ENCODE data around the gene TGFBR3.

Gene TGFBR3

DNA sequence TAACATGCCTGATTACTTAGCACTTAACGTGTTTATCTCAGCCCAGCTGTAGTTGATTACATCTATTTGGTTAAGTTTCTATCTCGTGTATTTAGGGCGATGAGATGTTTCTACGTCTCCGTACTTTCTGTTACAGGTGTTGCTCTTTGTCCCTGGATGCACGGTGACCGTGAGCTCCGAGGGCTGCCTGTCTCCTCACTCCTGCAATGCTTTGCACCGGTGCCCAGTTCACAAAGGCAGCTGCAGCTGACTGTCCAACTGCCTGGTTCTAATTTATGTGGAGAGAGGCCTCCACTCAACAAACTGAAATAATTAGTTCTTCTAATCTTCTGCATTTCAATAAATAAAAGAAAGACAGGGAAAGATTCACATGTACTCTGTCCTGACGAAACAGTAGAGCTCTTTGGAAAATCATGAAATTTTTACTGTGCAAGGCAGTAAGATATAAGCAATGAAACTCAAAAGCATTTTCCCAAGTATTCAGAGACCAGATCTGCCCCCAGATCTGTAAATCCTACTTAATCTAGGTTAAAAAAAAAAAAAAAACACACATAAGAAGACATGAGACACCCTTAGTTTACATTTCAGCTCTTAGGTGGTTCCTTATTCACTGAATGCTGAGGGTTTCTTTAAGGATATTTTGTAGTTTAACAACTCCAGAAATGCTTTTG is 108.2 kb downstream of the TGFBR3 start:
- no peak for DNase-seq (ENCODE audit: low read depth)

DNA sequence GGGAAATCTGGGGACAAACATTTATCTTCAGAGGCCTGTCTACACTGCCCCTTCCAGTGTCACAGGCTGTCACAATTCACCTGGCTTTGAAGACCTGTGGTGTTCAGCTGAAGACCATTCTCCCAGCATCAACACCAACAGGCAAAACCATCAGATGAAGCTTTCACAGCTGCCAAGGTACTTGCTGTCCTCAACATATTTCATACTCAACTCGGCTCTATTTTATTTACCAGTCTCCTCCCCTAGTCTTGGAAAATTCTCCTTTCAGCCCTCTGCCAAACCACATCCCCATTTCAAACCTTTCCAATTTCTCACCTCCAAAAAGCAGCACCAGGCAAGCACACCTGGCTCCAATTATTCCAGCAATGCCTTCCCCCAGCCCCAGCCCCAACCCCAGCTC is 108.8 kb downstream of the TGFBR3 start:
- DNase-seq (ENCODE audit: low read depth) = no peak

DNA sequence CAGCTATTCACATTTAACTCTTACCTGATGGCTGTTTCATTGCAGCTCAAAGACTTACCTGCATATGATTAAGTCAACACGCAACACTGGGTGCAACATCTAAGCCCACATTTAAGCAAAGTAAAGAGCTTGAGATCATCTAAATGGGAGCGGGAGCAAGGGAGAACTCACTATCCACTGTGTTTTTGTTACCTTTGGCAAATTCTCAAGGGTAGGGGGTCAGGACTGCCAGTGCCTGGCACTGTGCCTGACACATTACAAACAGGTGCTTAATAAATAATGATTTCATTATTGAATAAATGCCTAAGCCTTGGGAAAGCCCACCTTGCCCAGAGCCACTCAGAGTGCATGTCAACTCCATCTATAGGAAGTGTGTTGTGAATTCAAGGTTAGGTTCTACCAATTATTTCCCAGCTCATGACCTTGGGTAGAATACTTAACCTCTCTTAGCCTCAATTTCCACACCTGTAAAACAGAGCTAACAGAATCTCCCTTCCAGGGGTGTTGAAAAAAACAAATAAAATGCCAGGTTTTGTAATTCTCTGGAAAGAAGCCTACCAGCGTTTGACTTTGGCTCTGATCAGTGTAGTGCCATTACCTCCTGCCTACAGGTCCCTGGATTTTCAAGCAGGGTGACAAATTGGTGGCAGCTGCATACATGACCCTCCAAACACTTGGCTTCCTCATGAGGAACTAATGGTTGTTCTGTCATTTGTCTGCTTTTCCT is 109.7 kb downstream of the TGFBR3 start:
- DNase-seq (ENCODE audit: low read depth) = no peak

DNA sequence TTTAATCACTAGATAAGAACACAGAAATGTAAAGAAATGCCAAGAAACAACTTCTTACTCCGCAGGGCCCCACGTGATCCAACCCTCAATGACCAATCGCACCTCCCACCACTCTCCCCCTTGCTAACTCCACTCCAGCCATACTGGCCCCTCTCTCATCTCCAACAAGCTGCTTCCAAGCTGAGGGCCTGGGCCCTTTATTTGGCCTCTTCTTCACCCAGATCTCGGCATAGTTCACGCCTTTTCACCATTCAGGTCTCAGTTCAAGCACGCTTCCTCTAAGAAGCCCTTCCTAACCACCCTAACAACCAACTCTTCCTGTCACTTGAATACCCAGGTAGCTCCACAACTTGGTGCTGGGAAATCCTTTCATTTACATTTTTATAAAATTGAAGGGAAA is 110.7 kb downstream of the TGFBR3 start:
- DNase-seq (ENCODE audit: low read depth) = no peak

DNA sequence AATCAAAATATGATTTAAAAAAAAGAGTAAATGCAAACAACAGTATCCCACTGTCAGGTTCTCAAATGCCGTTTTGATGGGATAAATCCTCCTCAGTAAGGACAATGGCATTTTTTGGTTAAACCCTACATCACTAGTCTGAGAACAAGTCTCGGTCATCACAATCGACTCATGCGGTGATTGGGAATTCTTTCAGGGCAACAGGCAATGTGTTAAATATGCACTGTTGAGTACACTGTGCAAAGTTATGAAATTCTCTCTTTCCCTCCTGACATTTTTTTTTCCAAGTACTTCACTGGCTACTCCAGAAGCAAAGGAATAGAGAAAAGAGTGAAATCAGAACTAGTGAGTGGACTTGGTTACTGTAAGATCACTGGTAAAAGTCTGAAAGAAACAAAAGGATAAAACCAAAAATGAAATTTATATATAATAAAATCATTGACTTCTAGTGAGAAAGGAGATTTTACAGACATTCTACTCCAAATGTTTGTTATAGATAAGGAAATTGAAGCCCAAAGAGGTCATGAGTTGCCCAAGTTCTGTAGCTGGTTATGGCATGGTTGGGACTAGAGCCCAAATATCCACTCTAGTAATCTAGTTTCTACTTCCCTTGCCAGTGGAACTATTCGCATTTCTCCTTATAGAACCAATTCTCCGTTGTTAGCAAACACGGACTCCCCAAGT is 111.3 kb downstream of the TGFBR3 start:
- no peak for DNase-seq (ENCODE audit: low read depth)

DNA sequence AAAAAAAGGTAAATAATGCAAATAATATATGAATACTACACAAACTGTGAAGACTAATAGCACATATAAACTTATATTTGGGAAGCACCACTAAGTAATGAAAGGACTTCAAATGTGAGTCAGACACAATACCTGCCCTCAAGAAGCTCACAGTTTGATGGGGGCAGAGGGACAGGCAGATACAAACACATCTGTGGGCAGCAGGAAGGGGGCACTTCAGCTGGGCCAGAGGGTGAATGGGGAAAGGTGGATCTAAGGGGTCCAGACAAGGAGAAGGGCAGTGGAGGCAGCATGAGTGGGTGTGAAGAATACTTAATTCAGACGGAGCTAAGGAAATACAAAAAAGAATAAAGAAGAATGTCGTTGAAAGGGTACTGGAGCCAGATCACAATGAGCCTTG is 114.2 kb downstream of the TGFBR3 start:
- no peak for DNase-seq (ENCODE audit: low read depth)

DNA sequence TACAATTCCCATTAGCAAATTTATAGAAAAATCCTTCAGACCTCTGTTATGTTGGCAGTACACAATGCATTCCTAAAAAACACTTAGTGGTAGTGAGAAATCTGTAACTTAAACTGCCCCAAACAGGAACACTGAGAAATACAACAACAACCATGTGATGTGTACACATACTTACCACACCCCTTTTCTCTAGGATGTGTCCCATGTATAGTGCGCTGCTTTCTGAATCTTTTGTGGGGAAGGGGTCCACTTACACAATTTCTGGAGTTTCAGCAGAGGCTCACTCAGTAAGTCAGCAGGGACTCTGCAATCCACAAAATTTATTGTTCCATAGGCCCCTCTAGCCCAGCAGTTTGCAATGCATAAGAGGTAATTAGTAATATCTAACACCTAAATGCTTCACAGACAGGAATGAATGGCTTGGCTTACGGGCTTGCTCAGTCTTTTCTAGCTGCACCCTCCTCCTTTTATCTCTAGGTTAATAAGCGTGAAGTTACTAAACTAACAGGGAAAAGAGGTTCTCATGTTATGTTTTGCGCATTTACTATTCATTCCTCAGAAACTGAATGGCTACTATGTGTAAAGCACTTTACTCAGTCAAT is 115.2 kb downstream of the TGFBR3 start:
- DNase-seq (ENCODE audit: low read depth) = no peak

DNA sequence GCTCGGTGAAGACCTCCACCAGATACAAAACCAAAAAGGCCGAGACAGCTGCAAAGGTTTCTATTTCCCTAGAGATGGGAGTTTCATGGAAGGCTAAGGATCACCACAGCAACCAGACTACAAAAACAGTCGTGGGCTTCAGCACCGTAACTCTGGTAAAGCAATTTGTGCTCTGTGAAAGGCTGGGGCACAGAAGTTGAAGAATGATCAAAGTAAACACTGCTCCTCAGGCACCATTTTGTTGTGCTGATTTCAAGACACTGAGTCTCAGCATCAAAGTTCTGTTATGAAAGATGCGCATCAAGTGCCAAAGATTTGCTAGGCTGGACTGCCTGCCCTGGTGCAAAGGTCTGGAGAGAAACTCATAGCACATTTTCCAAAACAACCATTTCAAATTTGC is 116.2 kb downstream of the TGFBR3 start:
- DNase-seq (ENCODE audit: low read depth) = no peak

DNA sequence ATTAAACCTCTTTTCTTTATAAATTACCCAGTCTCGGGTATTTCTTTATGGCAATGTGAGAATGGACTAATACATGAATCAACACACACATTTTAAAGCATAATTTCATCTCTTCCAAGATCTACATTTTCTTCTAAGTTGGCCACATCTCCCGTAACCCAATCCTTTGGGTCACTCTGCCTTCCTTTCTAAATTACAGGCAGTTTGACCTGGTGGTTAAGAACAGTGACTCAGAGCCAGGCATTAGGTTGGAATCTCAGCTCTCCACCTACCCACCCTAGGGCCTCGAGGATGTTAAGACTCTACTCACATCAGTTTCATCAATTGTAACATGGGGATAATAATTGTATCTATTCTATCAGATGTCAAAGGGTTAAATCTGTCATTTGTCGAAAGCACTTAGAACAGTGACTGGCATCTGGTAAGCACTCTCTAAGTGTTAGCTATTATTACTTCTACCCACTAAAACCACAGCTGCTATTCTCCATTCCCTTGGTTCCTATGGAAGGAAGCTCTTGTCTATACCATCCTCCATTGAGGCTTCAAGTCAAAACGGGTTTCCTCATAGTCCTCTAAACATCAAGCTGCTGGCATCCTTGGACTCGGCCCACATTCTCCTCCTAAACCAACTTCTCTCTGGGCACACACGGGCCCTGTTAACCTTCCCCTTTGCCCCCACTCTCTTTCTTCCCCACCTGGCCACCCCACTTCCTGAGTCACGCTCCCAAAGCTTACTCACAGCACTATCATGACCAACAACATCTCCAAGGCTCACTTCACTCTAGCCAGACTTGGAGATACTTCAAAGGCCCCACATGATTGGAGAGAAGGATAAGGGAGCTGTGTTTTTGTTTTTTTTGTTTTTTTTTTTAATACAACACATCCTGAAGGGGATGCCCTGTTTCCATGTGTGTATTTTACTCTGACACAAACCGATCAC is 116.9 kb downstream of the TGFBR3 start:
- DNase-seq (ENCODE audit: low read depth) = no peak

DNA sequence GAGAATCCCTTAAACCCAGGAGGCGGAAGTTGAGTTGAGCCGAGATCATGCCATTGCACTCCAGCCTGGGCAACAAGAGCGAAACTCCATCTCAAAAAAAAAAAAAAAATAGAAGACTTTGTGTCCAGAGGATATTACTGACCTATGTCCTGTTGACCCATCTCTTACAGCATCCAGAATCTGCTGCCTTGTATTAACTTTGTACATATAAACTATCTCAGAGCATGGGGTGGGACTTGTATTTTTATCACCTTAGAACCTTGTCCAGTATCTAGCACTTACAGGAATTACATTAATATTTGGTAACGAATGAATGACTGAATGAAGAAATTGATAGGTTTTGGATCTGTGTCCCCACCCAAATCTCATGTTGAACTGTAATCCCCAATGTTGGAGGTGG is 117.8 kb downstream of the TGFBR3 start:
- no peak for DNase-seq (ENCODE audit: low read depth)

DNA sequence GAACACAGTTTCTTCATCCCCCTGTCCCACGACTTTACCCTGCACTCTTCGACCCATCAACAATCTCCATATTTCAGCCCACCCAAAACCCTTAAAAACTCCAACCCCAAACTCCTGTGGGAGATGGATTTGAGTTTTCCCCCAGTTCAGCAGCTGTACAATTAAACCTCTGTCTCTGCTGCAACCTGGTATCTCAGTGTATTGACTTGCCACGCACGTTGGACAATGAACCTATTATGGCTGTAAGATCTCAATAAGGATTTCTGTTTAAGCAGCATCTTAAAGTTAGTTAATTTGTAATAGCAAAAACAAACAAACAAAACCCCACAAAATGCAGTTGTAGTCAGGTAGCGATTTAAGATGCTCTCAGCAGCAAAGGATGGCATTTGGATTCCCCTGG is 119.1 kb downstream of the TGFBR3 start:
- no peak for DNase-seq (ENCODE audit: low read depth)

DNA sequence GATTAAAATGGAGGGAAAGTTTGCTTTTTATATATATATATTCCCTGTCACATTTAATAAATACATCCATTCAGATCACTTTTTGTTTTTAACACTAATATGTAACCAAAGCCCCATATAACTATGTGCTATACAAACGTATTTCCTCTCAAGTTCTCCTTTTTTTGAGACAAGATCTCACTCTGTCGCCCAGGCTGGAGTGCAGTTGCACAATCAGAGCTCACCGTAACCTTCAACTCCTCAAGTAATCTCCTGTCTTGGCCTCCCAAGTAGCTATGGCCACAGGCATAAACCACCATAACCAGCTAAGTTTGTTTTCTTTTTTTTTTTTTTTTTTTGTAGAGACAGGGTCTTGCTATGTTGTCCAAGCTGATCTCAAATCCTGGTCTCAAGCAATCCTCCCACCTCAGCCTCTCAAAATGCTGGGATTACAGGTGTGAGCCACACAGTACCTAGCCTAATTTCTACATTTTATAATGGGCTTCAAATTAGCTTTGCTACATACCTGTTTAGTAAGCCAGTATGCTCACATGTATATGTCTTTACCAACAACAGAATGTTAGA is 120.0 kb downstream of the TGFBR3 start:
- no peak for DNase-seq (ENCODE audit: low read depth)

DNA sequence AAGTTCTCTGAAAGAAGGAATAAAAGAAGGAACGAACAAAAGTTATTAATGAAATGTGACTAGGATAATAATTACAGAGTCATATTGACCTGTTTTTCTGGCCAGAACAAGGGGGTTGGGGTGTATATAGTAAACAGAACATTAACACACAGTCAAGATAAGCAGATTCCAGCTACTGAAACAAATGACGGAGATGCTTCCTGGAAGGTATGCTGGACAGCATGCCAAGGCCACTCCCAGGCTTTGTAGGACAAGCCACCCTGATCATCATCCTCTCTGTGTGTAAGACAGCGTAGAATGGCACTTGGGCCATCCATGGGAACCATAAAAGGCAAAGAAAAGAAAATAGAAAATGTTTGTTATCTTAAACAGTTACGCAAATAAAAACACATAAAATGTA is 120.7 kb downstream of the TGFBR3 start:
- DNase-seq (ENCODE audit: low read depth) = no peak

DNA sequence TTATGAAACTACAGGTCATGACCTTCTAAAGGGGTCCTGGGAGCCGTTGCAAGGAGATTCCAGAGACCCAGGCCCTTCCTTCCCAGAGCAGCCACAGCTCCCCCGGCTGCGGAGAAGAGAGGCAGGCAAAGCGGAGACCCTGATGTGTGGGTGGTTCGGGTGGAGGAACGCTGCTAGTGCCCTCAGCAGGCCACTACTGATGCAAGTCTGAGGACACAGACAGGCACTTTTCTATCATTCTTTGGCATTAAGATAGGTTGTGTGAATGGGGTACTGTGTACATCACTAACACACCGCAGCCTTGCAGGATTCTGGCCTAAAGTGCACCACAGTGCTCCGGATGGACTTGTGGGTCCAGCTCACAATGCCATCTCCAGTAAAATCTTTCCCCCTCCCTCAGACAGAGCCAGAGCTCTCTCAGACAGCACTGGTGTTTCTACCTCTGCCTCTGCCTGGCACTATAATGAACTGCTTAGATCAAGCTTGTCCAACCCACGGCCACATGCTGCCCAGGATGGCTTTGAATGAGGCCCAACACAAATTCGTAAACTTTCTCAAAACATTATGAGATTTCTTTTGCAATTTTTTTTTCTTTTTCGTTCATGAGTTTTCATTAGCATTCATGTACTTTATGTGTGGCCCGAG is 121.4 kb downstream of the TGFBR3 start:
- DNase-seq (ENCODE audit: low read depth) = no peak

DNA sequence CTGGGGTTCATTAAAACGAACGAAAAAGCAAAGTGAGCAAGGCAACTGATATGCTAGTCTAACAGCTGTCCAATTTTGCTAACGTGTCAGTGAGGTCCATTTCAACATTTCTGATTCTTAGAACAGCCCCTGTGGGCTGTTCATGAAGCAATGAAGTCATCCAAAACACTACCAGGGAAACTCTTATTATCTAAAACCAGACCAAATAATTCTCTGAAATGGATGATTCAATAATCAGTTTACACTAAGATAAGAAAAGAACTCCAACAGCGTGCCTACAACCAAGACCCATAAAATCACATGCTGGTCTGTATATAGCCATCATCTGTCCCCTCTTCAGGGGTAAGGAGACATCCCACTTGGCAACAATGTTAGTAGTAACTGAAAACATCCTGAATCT is 122.7 kb downstream of the TGFBR3 start:
- no peak for DNase-seq (ENCODE audit: low read depth)

DNA sequence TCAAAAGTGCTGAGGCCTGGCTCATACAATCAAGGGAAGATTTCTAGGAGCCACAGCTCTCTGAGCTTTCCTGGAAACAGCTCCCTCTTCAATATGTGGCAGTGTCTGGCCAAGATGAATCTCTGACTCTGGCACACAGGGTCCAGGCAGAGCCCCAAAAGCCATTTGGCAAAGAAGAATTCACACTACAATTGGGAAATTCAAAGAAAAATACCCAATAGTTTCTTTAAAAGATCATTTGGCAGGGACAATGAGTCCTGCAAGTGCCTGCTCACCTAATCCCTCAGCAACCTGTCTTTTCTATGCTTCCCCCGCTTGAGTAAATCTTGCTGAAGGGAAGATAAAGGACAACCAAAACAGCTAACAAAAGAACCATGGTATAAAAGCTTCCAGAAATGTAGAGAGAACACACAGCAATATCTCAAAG is 124.6 kb downstream of the TGFBR3 start:
- no peak for DNase-seq (ENCODE audit: low read depth)

DNA sequence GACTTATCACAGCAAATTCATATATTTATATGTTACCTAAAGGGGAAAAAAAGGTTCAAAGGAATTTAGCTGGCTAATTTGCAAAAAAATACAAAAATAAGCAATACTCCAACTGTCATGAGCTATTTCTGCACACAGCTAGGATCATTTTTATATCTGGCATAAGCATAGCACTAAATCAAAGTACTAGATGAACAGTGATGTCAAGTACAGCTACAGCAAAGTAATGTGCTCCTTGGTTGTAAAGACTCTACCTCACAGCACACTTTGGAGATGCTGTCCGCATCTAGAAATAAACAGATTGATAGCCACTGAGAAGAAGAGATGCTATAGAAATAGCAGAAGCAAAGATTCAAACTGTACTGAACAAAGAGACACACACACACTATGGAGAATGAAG is 125.4 kb downstream of the TGFBR3 start:
- DNase-seq (ENCODE audit: low read depth) = no peak

DNA sequence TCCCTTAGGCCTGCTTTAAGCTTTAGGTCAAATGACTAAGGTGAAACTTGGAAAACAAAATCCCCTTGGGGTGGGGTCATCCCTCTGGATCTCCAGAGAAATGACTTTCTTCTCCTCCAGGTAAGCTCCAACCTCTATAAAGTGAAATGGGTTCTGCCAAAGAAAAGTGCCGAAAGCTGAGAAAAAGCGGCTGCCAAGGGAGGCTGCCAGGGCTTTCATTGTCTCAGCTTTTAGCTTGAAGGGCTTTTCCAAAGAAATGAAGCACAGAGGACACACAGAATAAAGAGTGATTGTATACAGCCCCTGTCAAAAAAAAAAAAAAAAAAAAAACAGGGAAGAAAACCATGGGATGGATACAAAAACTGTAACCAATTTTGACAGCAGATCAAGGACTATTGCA is 126.9 kb downstream of the TGFBR3 start:
- DNase-seq (ENCODE audit: low read depth) = no peak

DNA sequence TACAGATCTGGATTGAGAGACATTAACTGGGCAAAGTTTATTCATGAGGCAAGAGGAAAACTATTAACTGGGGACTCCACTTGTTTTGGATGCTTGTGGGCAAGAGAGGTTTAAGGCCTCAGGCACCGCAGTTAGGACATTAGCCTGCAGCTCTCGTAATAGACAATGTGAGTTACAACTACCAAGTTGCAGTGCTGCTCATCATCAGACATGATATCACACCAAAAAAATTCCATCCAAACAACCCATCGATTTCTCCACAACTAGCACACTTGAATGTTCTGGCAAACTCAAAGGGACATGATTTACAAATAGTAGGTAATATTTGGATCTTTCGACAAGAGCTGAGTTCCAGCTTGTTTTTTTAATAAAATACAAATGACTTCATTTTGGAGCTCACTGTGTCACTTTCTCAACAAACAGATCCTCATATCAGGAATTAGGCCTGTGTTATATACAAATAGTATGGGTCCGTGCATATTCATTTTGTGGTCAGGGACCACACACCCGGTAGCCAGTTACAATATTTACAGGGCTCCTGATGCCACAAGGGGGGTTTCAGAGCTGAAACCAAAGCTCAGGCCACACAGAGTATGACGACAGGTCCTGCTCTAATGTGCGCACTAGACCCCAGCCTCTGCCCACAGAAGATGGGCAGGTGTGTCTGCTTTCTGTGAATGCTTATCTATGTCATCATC is 128.0 kb downstream of the TGFBR3 start:
- DNase-seq (ENCODE audit: low read depth) = no peak

DNA sequence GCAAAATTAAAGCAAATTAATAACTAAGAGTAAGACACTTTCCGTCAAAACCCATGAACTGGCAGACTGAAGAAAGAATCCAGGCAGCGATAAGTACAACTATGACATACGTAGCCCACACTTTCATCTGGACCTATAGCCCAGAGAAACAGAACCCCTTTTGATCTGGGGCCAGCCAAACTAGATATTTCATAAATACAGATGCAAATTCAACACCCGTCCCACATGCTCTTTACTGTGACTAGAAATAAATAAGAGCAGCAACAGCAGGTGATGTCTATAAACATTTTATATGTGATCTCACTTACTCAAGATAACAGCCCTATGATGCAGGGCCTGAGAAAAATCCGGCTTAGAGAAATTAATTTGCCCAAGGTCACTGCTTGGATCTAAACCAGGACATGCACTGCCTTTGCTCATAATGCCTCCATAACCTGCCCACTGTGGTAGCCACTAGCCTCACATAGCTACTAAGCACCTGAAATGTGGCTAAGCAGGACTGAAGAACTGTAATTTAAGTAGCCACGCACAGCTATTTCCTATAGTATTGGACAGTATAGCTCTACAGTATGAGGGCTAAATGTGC is 130.2 kb downstream of the TGFBR3 start:
- DNase-seq (ENCODE audit: low read depth) = no peak
